ENCODE results near the gene DUS4L. TPM values are rescaled to one million over a fixed set of nuclear protein-coding genes. Genes with fewer than 3 reads are reported as not detected.
"Not testable (repeated sequence)": the region's sequence is repeated elsewhere in the genome, so short reads cannot be mapped to it uniquely, and the experiment has no call there.

DUS4L gene, protein sequence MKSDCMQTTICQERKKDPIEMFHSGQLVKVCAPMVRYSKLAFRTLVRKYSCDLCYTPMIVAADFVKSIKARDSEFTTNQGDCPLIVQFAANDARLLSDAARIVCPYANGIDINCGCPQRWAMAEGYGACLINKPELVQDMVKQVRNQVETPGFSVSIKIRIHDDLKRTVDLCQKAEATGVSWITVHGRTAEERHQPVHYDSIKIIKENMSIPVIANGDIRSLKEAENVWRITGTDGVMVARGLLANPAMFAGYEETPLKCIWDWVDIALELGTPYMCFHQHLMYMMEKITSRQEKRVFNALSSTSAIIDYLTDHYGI
- total RNA-seq = 4.9 and 6.1 TPM in 2 replicates

DNA sequence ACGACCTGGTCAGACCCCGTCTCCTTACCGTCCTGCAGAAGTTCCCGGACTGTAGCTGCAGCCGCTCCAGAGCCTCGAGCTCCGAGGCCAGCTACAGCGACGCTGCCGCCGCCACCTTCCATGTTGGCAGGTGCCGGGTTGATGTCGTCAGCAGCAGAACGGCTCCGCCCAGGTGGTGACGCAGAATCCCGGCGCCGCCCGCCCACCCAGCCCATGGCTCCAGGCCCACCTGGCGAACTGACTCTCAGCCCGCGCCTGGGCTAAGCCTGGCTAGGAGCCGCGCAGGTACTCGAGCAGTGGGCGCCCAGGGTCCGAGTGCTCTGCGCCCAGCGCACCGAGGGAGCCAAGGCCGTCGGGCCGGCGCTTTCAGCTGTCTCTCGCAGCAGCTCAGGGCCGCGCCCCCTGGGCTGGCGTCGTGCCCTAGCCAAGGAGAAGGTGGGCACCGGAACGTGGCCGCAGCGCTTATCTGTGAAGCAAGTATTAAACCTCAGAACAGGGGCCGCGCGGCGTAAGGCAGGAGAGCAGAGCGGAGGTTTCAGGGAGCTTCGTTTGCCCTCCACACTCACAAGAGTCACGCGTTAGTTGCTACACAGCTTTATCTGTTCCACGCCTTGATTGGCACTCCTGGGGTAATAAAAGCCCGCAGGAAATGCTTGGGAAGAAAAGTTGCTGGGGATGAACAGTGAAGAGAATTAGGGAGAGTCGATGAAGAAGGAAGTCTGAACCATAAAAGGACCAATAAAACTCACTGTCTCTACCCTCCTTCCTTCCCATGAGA lies at the start of gene DUS4L, which contains the start of gene COG5:
Gene DUS4L, plus strand, starts transcription at position 197 of the 778 bp plus-strand sequence. CDS start 3,100 bp downstream, outside the sequence.
Gene COG5, minus strand, starts transcription at position 146 of the 778 bp plus-strand sequence. Its CDS starts 24 bp downstream, at position 122.
- DNase-seq = peak; percentile 90

DNA sequence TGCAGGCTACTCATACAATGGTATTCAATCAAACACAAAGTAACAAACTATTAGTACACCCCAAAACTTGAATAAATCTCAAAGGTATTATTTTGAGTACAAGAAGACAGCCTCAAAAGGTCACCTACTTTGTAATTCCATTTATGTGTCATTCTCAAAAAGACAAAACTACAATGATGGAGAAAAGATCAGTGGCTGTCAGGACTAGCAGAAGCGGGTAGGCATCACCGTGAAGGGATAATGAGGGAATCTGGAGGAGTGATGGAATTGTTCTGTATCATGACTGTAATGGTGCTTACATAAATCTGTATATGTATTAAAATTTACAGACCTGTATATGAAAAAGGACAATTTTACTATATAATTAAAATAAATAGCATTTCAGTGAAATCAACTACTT lies 37.1 kb upstream of the DUS4L start:
- DNase-seq = no peak

DNA sequence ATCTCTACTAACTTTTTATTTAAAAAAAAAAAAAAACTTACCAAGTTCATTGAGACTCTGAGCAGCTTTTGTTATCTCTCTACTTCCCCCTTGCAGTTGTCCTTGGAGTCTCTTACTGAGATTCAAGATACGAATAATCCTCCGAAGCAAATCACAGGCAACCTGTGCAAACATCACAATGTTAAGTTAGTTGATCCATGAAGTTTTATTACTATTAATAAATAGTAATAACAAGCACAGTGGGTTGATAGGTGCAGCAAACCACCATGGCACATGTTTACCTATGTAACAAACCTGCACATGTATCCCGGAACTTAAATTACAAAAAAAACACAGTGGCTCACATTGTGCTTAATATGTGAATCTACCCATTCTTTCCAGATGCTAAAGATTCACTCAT lies 36.6 kb upstream of the DUS4L start:
- no peak for DNase-seq

DNA sequence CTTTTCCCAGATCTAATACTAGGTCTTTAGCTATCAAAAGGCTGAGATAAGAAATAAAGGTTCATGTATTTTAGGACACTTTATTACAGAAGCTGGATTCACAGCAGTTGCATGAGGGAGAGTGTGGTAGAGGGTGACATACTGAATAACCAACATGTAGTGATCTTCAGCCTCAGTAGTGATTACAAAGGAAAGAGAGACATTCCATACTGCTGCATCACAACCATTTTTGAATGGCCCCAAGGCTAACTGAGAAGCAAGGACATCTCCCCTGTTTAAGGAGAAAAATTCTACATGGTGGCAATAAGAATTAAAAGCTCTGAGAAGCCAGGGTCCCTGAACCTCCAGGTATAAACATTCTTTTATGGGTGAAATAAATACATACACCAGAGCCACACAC lies 35.3 kb upstream of the DUS4L start:
- DNase-seq = peak; percentile 40

DNA sequence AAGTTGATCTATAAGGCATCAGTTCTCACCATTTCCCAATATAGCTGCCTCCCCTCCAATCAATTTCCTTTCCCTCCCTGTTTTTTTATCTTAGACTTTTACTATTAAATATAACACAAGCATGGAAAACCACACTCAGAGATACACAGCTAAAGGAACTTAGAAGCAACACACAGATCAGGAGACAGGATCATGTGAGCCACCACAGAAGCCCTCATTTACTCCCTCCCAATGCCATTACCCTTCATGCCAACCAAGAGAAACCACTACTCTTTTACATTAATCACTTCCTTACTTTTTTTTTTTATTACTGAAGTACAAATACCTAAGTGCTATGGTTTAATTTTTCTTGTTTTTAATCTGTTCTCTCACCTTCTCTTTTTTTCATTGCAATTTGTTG lies 33.0 kb upstream of the DUS4L start:
- DNase-seq = no peak

DNA sequence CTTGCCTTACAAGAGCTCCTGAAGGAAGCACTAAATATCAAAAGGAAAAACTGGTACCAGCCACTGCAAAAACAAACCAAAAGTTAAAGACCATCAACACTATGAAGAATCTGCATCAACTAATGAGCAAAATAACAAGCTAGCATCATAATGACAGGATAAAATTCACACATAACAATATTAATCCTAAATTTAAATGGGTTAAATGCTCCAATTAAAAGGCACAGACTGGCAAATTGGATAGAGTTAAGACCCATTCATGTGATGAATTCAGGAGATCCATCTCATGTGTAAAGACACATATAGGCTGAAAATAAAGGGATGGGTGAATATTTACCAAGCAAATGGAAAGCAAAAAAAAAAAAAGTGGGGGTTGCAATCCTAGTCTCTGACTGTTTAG lies 29.6 kb upstream of the DUS4L start:
- no peak for DNase-seq

DNA sequence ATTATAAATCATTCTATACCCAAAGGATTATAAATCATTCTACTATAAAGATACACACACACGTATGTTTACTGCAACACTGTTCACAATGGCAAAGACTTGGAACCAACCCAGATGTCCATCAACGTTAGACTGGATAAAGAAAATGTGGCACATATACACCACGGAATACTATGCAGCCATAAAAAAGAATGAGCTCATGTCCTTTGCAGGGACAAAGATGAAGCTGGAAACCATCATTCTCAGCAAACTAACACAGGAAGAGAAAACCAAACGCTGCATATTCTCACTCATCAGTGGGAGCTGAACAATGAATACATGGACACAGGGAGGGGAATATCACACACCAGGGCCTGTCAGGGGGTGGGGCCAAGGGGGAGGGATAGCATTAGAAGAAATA lies 26.5 kb upstream of the DUS4L start:
- not testable (repeated sequence) for DNase-seq

DNA sequence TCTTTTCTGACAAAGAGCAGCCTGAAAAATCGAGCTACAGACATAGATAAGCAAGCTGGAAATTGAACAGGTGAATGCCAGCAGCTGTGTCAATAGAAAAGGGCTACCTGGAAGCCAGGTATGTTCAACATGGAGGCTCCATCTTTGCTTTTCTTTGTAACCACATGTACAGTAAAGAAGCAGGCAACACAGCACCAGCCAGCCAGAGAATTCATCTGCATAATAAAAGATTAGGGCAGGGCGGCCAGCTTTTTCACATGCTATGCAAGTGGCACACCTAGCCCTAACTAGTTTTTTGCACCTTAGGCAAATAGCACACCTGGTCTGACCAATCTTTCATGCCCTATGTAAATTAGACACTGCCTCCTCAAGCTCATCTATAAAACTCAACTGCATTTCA lies 25.8 kb upstream of the DUS4L start:
- DNase-seq = no peak

DNA sequence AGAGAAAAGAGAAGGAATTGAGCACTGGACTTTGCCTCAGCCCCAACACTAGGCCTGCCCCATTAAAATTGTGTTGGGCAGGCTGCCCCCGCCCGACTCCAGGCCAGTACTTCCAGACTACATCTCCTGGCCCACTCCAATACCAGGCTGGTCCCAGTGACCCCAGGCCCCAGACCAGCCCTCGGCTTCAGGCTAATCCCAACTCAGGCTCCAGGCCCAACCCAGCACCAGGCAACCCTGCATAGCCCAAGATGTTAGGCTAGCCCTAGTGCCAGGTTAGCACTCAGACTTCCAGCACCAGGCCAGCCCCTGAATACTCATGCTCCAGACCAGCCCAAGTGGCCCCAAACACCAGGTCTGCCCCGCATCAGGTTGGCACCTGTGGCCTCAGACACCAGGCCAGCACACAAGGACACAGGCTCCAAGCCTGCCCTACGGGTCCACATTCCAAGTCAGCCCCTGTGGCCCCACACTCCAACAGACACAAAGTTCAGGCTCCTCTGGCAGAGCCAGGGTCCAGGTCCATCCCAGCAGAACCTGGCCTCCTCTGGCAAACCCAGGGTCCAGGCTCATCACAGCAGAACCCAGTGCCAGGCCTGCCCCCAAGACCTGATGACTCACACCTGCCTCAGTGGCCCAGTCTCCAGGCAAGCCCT lies 20.3 kb upstream of the DUS4L start:
- no peak for DNase-seq

DNA sequence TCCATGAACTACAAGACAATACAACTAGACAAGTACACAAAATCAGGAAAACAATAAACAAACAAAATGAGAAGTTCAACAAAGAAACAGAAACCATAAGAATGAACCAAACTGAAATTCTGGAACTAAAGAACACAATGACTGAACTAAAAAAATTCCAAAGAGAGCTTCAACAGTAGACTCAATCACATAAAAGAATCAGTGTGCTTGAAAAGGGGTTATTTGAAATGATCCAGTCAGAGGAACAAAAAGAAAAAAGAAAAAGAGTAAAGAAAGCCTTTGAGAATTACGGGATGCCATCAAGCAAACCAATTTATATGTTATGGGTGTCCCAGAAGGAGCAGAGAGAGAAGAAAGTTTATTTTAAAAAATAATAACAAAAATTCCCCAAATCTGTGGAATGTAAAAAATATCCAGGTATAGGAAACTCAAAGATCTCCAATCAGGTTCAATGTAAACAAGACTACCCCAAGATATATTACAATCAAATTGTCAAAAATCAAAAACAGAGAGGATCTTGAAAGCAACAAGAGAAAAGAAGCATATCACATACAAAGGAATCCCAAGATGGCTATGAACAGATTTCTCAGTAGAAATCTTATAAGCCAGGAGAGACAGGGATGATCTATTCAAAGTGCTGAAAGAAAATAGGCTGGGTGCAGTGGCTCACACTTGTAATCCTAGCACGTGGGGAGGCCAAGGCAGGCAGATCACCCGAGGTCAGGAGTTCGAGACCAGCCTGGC lies 18.8 kb upstream of the DUS4L start:
- no peak for DNase-seq

DNA sequence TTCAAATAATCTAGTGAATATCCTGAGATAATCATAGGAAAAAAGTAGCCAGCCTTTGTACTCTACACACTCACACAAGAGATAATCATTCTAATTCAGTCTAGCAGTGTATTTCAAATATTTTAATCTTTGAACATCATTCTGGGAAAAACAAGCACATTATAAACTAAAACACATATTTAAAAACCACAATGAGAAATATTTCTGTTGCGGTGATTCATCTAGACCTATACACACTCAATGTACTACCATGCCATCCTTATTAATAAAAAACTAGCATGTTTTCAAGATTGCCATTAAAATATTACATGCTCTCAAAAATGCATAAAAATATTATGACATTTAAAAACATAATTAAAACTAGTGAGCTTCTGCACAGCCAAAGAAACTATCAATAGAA lies 11.8 kb upstream of the DUS4L start:
- no peak for DNase-seq

DNA sequence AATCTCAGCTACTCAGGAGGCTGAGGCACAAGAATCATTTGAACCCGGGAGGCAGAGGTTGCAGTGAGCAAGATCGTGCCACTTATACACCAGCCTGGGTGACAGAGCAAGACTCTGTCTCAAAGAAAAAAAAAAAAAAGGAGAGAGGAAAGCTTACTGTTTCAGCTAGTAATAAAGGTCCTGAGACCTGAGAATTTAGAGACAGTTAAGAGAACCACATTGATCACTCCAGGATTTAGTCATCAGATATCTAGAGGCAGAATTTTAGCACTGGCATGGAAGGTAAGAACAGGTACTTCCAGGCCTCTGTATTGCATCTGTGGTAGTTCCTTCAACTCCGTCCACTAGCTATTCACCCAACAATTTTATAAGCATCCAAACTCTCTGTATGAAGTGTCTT lies 7.9 kb upstream of the DUS4L start:
- no peak for DNase-seq

DNA sequence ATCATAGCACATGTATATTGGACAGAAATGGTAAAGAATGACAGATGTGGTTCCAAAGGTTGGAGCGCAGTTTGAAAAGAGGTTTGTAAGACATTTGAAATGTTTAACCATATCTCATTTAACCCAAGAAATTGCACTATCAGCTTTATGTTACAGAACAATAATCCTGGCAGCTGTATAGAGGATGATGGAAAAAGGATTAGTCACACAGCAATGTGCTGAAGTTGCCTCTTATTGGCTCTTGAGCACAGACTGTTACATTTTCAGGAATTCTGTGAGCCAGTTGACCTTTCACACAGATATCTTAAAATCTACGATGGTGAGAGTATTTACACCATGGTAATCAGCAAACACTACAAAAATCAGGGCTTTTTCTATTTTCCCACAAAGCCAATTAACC lies 3.9 kb upstream of the DUS4L start:
- DNase-seq = peak; percentile 74

DNA sequence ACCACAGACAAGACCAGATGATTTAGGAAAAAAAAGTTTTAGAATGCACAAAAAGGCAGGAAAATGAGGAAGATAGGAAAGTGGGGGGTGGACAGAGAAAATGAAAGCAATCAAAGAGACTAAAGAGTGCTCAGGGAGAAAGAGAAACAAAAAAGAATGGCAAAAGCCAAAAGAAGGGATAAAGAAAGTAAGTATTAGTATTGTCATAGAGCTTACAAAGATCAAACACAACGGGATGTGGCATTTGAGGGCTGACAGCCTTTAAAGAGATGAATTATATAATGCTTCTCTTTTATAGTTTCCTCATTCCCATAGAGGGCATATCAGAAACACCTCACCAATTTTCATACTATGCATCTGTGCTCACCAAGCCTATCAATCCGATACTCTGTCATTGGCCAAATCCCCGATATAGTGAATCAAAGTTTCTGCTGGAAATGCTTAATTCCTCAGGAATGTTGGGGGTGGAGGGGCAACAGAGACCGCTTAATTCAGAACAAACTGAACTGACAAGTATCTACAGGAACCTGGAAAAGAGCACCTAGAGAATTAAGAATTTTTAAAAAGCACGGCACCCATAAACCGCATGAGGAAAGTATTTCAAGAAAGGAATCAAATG lies 2.8 kb upstream of the DUS4L start:
- DNase-seq = peak; percentile 38

DNA sequence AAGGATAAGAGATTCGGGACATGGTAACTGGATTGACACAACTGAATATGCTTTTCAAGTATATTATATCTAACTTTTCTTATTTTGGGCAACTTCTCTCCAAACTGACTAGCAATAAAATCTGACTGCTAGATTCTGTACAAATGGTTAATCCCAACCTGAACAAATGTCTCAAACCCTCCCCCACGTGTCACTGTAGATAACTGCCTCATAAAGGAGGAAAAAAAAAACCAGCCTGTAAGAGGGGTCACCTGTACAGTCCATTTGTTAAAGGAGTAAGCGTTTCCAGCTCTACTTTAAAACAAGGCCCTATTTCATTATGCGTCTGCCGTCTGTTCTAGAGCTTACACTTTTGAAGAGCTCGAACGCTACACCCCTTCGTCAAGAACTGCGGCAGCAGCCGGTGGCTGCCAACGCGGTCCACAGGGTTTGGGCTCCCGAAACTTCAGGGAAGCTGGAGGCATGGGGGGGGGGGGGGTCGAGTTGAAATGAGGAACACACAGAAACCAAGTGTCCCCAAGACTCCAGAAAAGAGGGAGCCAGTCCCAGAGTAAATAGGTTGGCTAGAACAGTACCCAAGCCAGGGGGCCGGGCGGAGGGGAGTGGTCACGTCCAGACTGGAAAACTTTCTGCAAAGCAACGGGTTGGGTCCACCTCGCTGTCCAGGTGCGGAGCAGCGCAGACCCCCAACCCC lies 543 bp upstream of the DUS4L start:
- DNase-seq = no peak

DNA sequence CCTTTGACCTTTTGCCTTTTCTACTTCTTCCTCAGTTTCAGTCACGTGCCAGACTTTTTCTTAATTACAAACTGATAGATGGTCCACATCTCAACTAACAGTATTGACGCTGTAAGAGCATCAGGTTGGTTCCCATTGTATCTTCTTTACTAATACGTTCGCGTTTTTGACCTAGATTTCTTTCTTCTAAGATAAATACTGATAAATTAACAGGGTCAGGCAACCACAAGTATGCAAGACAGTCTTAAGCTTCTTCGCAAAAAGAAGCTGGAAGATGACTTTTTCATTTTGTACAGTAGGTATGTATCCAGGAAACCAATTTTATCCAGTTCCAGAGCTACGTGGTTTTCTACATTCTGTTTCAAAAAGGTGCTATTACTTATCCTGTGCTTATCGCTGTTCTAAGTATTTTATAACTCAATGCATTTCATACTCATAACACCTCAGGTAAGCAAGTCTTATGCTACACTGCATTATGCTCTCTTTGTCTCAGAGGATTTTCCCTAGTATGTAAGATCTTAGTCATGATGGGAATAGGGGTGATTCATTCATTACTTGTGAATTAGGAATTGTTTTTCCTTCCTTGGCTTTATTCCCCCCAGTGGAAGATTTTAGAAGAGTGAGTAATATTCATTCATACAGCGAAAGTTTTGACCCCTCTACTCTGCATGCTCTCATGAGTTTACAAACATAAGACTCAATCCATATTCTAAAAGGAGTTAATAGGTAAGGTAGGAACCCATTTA lies 955 bp downstream of the DUS4L start:
- DNase-seq = peak; percentile 81

DNA sequence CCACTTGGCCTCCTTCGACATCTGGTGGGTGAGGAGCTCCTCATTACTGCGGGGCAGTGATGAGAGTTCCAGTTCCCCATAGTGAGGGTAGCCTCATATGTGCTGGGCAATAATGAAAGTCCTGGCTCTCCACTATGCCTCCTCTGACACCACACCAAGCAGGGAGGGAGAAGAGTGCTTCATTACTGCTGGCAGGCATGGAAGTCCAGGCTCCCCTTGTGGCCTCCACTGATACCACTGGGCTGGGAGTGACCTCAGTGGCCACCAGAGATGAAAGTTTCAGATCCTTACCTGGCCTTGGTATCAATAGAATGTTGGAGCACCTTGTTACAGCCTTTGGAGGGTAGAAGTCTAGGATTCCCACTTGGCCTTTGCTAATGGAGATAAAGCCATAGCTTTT lies 6.5 kb downstream of the DUS4L start:
- no peak for DNase-seq

DNA sequence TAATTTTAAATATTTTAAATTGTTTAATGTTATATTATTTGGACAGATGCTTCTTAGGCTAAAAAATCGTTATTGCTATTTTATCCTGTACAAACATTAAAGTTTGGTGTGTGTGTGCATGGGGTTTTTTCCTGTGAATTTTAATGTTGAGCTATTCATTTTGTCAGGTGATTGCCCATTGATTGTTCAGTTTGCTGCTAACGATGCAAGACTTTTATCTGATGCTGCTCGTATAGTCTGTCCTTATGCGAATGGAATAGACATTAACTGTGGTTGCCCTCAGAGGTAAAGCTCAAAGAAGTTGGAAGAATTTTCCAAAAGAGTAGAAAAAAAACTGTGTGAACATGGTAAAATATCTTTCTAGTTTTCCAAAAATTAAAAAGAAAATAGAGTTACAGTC lies 9.8 kb downstream of the DUS4L start:
- DNase-seq = no peak

DNA sequence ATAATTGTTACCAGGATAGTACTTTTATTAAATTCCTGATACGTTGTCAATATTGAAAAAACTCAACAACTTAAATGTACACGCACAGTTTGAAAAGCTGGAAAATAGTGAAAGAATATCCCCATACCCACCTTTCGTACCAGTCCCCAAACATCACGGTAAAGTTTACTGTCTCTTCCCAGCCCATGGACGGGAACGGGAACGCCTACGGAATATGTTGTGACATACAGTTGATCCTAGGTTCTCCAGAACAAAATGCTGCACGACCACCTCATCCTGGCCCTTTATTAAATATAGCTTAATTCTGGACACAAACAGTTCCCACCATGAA lies 15.7 kb downstream of the DUS4L start:
- DNase-seq = no peak

DNA sequence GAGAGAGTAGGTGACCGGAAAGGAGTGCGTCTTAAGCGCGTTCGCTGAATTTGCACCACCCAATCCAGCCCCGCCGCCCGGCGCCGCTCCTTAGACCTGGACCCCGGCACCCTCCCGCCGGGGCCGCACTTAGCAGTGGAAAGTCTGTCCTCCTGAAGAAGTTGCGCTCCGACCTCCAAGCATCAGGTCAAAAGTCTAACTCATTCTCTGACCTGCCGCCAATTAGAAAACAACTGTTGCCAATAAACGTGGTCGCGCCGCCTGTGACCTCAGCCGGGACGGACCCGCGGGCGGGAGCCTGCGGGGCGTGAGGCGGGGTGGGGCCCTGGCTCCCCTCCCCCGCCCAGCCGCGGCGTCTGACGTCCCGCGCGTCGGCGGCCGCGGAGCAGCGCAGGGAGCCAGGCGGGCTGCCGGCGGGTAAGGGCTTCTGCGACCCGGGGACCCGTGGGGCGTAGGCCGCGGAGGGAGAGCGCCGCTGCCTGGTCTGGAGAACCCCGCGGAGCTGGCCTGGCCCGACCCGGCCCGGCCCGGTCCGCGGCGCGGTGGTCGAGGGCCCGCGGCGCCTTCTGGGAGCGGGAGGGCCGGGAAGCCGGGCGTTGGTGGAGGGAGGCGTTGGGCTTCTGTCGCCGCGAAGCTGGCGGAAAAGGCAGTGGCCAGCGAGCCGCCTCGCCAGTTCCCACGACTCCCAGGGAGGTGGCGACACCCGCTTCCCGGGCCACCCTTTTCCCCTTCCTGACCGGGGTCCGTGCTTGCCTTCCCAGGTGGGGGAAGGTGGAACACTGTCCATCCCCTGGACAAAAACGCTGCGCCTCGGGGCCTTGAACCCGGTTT lies 16.3 kb downstream of the DUS4L start, which contains the start of gene BCAP29:
Gene BCAP29, plus strand, starts transcription at position 362 of the 831 bp plus-strand sequence. CDS start 527 bp downstream, outside the sequence.
- peak; percentile 83 for DNase-seq
